Neuronal stem cell (in vitro differentiated cells): ENCODE data around the gene APBB2.

Source experiments
- DNase-seq: peaks from one replicate; pipeline ENCODE4 v3.0.0-alpha.2; 2013; ENCODE audit warnings: low spot score
- H2AFZ ChIP-seq: one replicate; pipeline ENCODE4 v1.6.1; 2013; ENCODE audit warnings: mild to moderate bottlenecking, low read length, inconsistent platforms
- H2AK5ac ChIP-seq: 2 replicates; pipeline ENCODE4 v1.6.1; 2013; ENCODE audit warnings: low read depth, mild to moderate bottlenecking, inconsistent platforms, low read length, moderate library complexity, mixed read lengths
- H2BK120ac ChIP-seq: 2 replicates; pipeline ENCODE4 v1.6.1; 2013; ENCODE audit warnings: low read depth, mild to moderate bottlenecking, inconsistent platforms, low read length, moderate library complexity, mixed read lengths
- H2BK12ac ChIP-seq: one replicate; pipeline ENCODE4 v1.6.1; 2013; ENCODE audit warnings: low read length, inconsistent platforms
- H2BK15ac ChIP-seq: 2 replicates; pipeline ENCODE4 v1.6.1; 2013; ENCODE audit warnings: mild to moderate bottlenecking, low read length, inconsistent platforms, mixed read lengths
- H2BK5ac ChIP-seq: one replicate; pipeline ENCODE4 v1.6.1; 2013; ENCODE audit warnings: inconsistent platforms, mild to moderate bottlenecking, low read length, moderate library complexity
- H3K14ac ChIP-seq: one replicate; pipeline ENCODE4 v1.6.1; 2013; ENCODE audit warnings: low read length, inconsistent platforms
- H3K18ac ChIP-seq: 2 replicates; pipeline ENCODE4 v1.6.1; 2013; ENCODE audit warnings: low read length, inconsistent platforms
- H3K23ac ChIP-seq: 2 replicates; pipeline ENCODE4 v1.6.1; 2013; ENCODE audit warnings: low read depth, mild to moderate bottlenecking, mixed read lengths, low read length, inconsistent platforms; ENCODE audit not compliant: poor library complexity
- H3K27ac ChIP-seq: replicated peaks from 3 replicates; pipeline ENCODE4 v1.5.1; 2013; ENCODE audit warnings: low read length, inconsistent platforms
- H3K27me3 ChIP-seq, 3 experiments: 2 replicates each; pipeline ENCODE4 v1.6.1; 2013; ENCODE audit warnings: low read length in 3 of 3, mild to moderate bottlenecking in 2 of 3, inconsistent platforms in 1 of 3, low read depth in 1 of 3, mixed read lengths in 1 of 3, moderate library complexity in 1 of 3; ENCODE audit not compliant: control insufficient read depth in 3 of 3, insufficient read depth in 3 of 3
- H3K36me3 ChIP-seq, 2 donors: replicated peaks in 1 of 2; 2 replicates each; pipeline ENCODE4 v1.6.1; 2013; ENCODE audit warnings: low read length in 2 of 2; ENCODE audit not compliant: control insufficient read depth in 2 of 2, insufficient read depth in 2 of 2
- H3K4ac ChIP-seq: 2 replicates; pipeline ENCODE4 v1.6.1; 2013; ENCODE audit warnings: inconsistent platforms, mild to moderate bottlenecking, low read length, moderate library complexity
- H3K4me1 ChIP-seq, 2 donors: 1 replicate in 1 of 2; 2 replicates in 1 of 2; pipeline ENCODE4 v1.6.1; 2013; ENCODE audit warnings: low read length in 2 of 2, low read depth in 1 of 2; ENCODE audit not compliant: control insufficient read depth in 2 of 2, insufficient read depth in 1 of 2
- H3K4me2 ChIP-seq: one replicate; pipeline ENCODE4 v1.6.1; 2013; ENCODE audit warnings: mild to moderate bottlenecking, low read length, inconsistent platforms; ENCODE audit not compliant: insufficient read depth, poor library complexity, severe bottlenecking
- H3K4me3 ChIP-seq, 2 donors: 2 replicates each; pipeline ENCODE4 v1.5.1; 2013; ENCODE audit warnings: low read length in 2 of 2, mild to moderate bottlenecking in 2 of 2, inconsistent platforms in 1 of 2, moderate library complexity in 1 of 2
- H3K79me1 ChIP-seq: one replicate; pipeline ENCODE4 v1.6.1; 2013; ENCODE audit warnings: low read depth, mild to moderate bottlenecking, inconsistent platforms, low read length, moderate library complexity
- H3K9ac ChIP-seq: one replicate; pipeline ENCODE4 v1.6.1; 2013; ENCODE audit warnings: mild to moderate bottlenecking, low read depth, low read length, inconsistent platforms; ENCODE audit not compliant: poor library complexity
- H3K9me3 ChIP-seq, 2 donors: replicated peaks in 1 of 2; 2 replicates each; pipeline versions ENCODE3 to v1.6.1; 2013; ENCODE audit warnings: low read length in 2 of 2, mild to moderate bottlenecking in 2 of 2, inconsistent platforms in 1 of 2, low read depth in 1 of 2, mixed read lengths in 1 of 2, moderate library complexity in 1 of 2; ENCODE audit not compliant: control insufficient read depth in 2 of 2, insufficient read depth in 1 of 2
- H4K8ac ChIP-seq: one replicate; pipeline ENCODE4 v1.6.1; 2013; ENCODE audit warnings: low read depth, mild to moderate bottlenecking, inconsistent platforms, low read length, moderate library complexity
- H4K91ac ChIP-seq: one replicate; pipeline ENCODE4 v1.6.1; 2013; ENCODE audit warnings: low read length, low read depth, mild to moderate bottlenecking, inconsistent platforms; ENCODE audit not compliant: poor library complexity
- WGBS, 2 donors: extraction: QIAGEN DNeasy Blood & Tissue Kit; methylation state at CpG; one replicate each; pipeline ENCODE4 v1.1.7; 2013; ENCODE audit warnings: missing lambda C conversion rate in 2 of 2, mixed read lengths in 1 of 2; ENCODE audit not compliant: insufficient read length in 2 of 2, insufficient replicate concordance in 1 of 2; ENCODE audit errors: extremely low coverage in 2 of 2; 5-methylcytosine and 5-hydroxymethylcytosine counted together

The APBB2 gene

GRCh38 chr4:41216294-41217019 is 2.1 kb upstream of the APBB2 start:
- no peak overlapping the region for H4K91ac ChIP-seq
- H3K9ac ChIP-seq, result peak overlapping the region; percentile 75
- peak overlapping the region; percentile 38 to 90 for H3K4me3 ChIP-seq
- no CpG with 5 or more reads among the region's 59 CpGs for WGBS, 2 donors
- no peaks in the 10 kb centered on the region for H3K36me3 ChIP-seq
- H2AFZ ChIP-seq, result peak overlapping the region; percentile 86
- no peak overlapping the region for H3K14ac ChIP-seq
- H3K4me2 ChIP-seq, result peak overlapping the region; percentile 70
- H3K18ac ChIP-seq, result peak overlapping the region; percentile 98
- H2AK5ac ChIP-seq, result no peak overlapping the region
- peaks cover 0 to 75% (median 0%) of the 10 kb centered on the region in 3 experiments for H3K27me3 ChIP-seq
- no peak overlapping the region for H2BK5ac ChIP-seq
- H2BK15ac ChIP-seq, result no peak overlapping the region
- no peak overlapping the region for H2BK120ac ChIP-seq
- peak overlapping the region; percentile 44 for H3K27ac ChIP-seq
- H3K9me3 ChIP-seq, result no peaks in the 10 kb centered on the region
- DNase-seq, result peak; percentile 69
- no peaks in the 10 kb centered on the region for H3K79me1 ChIP-seq
- H3K4me1 ChIP-seq, result peaks cover 5 to 6% of the 10 kb centered on the region in 2 donors
- no peak overlapping the region for H3K23ac ChIP-seq
- no peak overlapping the region for H4K8ac ChIP-seq
- H2BK12ac ChIP-seq, result no peak overlapping the region
- H3K4ac ChIP-seq, result no peak overlapping the region

- Histone ChIP-seq H3K4ac (no peak overlapping the region), H3K4me1 (peaks cover 5 to 6% of the 10 kb centered on the region in 2 donors), H2AK5ac (no peak overlapping the region), H4K91ac (no peak overlapping the region), H3K4me3 (peak overlapping the region; percentile 38 to 82), H3K9ac (peak overlapping the region; percentile 51), H3K14ac (no peak overlapping the region), H2BK12ac (no peak overlapping the region), H2BK15ac (no peak overlapping the region), H2BK120ac (no peak overlapping the region), H3K36me3 (no peaks in the 10 kb centered on the region), H3K23ac (no peak overlapping the region), H3K4me2 (peak overlapping the region; percentile 70), H2AFZ (peak overlapping the region; percentile 86), H3K27ac (no peak overlapping the region), H3K79me1 (no peaks in the 10 kb centered on the region), H4K8ac (no peak overlapping the region), H3K27me3 (peaks cover 0 to 74% (median 0%) of the 10 kb centered on the region in 3 experiments), H2BK5ac (no peak overlapping the region), H3K18ac (peak overlapping the region; percentile 92), H3K9me3 (no peaks in the 10 kb centered on the region)
- DNase-seq, result no peak
- WGBS, 2 donors, result no CpG with 5 or more reads among the region's 8 CpGs
Measured at GRCh38 chr4:41215969-41216293, 1.6 kb upstream of the APBB2 start.

DNA sequence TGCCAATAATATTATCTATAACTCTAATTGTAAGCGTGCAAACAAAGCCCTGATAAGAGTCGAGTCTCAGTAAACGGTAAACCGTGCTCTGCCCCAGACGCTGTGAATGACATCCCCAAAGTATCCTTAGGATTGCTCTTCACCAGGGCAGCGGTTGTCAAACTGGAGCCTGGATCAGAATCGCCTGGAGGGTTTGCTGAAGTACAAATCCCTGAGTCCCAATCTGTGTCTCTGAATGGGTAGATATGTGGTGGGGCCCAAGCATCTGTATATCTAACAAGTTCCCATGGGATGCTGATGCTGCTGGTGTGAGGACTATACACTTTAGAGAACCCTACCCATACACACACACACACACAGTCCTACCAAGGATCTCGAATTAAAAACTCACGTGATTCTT is 813 bp upstream of the APBB2 start:
- Histone ChIP-seq H2BK5ac (no peak overlapping the region), H3K9ac (no peak overlapping the region), H4K8ac (no peak overlapping the region), H3K4me2 (no peak overlapping the region), H3K79me1 (no peaks in the 10 kb centered on the region), H3K27ac (no peak overlapping the region), H3K18ac (no peak overlapping the region), H3K4ac (no peak overlapping the region), H3K36me3 (no peaks in the 10 kb centered on the region), H3K27me3 (peaks cover 0 to 79% (median 0%) of the 10 kb centered on the region in 3 experiments), H2BK12ac (no peak overlapping the region), H3K23ac (no peak overlapping the region), H3K9me3 (no peaks in the 10 kb centered on the region), H3K4me3 (no peak overlapping the region), H2BK15ac (no peak overlapping the region), H4K91ac (no peak overlapping the region), H2AK5ac (peak overlapping the region; percentile 90), H3K14ac (no peak overlapping the region), H2AFZ (no peak overlapping the region), H2BK120ac (no peak overlapping the region), H3K4me1 (peaks cover 5 to 6% of the 10 kb centered on the region in 2 donors)
- WGBS, 2 donors, result no CpG with 5 or more reads among the region's 9 CpGs
- no peak for DNase-seq

DNA sequence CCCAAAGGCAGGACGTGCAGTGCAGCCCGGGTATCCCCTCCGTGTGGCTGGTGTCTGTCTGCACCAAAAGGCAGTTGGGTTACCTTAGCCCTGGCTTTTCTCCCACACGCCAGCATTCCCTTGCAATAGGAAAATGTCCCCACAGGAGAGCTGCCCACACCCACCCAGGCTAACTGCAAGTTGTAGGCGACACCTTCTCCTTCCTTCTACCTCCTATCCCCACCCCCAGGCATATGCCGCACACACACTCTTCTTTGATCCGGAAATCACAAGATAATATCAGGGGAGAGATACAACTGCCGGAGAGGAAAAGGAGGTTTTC is 444 bp upstream of the APBB2 start:
- H3K14ac ChIP-seq, result no peak overlapping the region
- H3K4me3 ChIP-seq, result no peak overlapping the region
- no peak overlapping the region for H3K23ac ChIP-seq
- no peak overlapping the region for H2BK15ac ChIP-seq
- H2AFZ ChIP-seq, result no peak overlapping the region
- peak overlapping the region; percentile 82 for H2BK12ac ChIP-seq
- no peaks in the 10 kb centered on the region for H3K79me1 ChIP-seq
- H4K91ac ChIP-seq, result no peak overlapping the region
- H3K27me3 ChIP-seq, result peaks cover 0 to 79% (median 0%) of the 10 kb centered on the region in 3 experiments
- WGBS, 2 donors, result no CpG with 5 or more reads among the region's 8 CpGs
- H3K4me1 ChIP-seq, result peaks cover 5 to 6% of the 10 kb centered on the region in 2 donors
- H3K4me2 ChIP-seq, result no peak overlapping the region
- H3K27ac ChIP-seq, result no peak overlapping the region
- no peak overlapping the region for H3K9ac ChIP-seq
- H2BK5ac ChIP-seq, result no peak overlapping the region
- DNase-seq, result no peak
- peak overlapping the region; percentile 90 for H2AK5ac ChIP-seq
- no peak overlapping the region for H3K4ac ChIP-seq
- H4K8ac ChIP-seq, result no peak overlapping the region
- H3K9me3 ChIP-seq, result no peaks in the 10 kb centered on the region
- H3K36me3 ChIP-seq, result no peaks in the 10 kb centered on the region
- H2BK120ac ChIP-seq, result no peak overlapping the region
- H3K18ac ChIP-seq, result peak overlapping the region; percentile 86
